HG03060 (cell line): ENCODE results near the gene SLC25A26.
"Not testable (repeated sequence)": the region's sequence is repeated elsewhere in the genome, so short reads cannot be mapped to it uniquely, and the experiment has no call there.

Source experiments
- ATAC-seq: cut with Tn5 transposase; IDR thresholded peaks from one replicate; pipeline ENCODE4 v1.9.1; 2021; ENCODE audit warnings: low read depth, moderate number of reproducible peaks; ENCODE audit not compliant: unreplicated experiment

SLC25A26 gene

DNA sequence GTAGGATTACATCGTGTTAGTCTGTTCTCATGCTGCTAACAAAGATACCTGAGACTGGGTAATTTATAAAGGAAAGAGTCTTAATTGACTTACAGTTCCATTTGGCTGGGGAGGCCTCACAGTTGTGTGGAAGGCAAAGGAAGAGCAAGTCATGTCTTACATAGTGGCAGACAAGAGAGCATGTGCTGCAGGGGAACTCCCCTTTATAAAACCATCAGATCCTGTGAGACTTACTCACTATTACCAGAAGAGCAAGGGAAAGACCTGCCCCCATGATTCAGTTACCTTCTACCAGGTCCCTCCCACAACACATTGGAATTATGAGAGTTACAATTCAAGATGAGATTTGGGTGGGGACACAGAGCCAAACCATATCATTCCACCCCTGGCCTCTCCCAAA lies 3.4 kb downstream of the SLC25A26 start:
- ATAC-seq: no peak

DNA sequence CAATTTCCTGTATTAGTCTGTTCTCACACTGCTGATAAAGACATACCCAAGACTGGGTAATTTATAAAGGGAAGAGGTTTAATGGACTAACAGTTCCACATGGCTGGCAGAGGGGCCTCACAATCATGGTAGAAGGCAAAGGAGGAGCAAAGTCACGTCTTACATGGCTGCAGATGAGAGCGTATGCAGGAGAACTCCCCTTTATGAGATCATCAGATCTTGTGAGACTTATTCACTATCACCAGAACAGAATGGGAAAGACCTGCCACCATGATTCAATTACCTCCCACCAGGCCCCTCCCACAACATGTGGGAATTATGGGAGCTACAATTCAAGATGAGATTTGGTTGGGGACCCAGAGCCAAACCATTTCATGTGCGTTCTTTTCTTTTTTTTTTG lies 5.3 kb downstream of the SLC25A26 start:
- not testable (repeated sequence) for ATAC-seq

DNA sequence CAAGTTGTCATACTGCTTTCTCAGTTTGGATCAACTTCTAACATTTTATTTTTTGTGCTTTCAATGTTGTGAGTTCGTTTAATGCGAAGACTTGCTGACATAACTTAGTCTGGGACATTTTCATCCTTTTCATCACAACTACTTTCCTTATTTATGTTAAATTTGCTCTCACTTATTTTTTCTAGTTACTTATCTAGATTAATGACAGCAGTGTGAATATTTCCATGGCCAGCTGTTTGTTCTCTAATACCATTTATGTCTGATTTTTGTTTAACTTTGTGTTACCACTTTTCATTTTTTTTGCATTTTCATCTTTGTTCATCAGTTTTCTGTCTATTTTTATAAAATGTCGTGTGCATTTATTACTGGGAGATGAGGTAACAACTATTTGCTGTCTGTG lies 6.2 kb downstream of the SLC25A26 start:
- ATAC-seq: no peak

DNA sequence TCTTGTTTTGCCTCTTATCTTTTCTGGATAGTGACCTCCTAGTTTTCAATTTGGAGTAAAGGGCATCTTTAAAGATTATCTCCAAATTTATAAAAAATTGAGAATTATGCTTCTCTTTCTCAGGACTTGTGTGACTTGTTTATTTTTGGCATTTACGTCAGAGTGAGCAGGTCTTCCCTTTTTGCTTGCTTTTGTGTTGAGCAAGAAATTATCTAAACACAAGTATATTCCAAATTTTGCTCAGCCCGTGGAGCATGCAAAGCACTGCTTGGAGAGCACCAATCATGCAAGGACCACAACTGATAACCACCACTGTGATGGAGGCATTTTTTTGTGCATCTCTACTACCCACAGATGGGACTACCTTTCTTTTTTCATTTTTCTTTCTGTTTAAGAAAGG lies 7.1 kb downstream of the SLC25A26 start:
- ATAC-seq: no peak

DNA sequence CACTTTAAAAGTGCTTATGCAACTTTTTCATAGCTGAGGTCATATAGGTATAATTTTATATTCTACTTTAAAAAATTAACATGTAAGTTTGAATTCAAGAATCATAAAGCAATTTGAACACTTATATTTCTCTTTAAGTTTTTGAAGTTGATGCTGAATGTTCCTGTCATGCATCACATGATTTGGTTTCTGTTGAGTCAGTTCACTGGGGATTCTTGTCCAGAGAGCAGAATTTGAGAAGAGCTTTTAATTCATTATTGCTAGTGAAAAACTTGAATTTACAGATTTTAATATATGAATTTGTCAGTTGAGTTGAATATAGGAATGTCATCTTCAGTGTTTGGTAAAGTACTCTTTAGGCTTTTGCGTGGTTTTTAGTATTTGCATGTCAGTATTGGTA lies 7.9 kb downstream of the SLC25A26 start:
- ATAC-seq: no peak

DNA sequence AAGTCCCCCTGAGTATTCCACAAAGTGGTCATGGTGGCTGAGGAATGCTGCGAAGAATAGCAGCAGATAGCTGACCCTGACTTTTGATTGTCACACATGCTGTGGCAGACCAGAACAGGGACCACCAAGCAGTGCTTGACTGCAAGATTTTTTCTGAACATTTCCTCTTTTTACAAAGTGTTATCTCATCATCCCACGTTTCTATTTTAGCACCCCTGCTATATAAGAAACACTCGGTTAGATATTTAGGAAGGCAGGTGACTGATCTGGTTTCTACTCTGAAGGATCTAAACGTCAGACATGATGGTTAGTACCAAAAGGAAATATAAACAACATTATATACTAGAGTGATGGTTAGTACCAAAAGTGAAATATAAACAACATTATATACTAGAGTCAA lies 9.1 kb downstream of the SLC25A26 start:
- no peak for ATAC-seq

DNA sequence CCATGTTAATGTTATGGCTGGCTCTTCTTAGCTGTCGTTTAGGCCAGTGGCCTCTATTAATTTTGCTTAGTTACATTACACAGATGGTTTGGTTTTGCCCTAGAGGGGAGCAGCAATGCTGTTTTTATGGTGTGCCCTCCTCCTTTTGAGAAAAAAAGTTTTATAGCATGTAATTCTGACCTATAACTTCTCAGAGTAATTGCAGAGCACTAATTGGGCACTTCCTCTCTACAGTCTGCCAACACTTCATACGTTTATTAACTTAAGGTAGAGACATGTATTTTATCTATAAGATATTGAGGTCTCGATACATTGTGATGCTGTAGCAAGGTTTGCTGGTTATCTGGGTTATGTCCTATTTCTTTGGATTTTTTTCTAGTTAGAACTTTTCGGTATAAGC lies 12.2 kb downstream of the SLC25A26 start:
- no peak for ATAC-seq

DNA sequence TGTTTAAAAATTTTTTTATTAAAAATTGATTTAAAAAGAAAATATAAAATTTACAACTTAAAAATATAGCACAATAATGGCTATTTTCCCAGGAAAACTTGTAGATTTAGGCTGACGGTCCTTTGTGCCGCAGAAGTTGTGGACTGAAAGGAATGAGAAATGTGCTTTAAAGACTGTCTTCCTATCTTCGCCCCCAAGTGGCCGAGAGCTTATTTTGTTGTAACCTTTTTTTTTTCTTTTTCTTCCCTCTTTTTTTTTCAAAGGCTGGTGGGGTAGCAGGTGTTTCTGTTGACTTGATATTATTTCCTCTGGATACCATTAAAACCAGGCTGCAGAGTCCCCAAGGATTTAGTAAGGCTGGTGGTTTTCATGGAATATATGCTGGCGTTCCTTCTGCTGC lies 15.5 kb downstream of the SLC25A26 start:
- ATAC-seq: no peak

DNA sequence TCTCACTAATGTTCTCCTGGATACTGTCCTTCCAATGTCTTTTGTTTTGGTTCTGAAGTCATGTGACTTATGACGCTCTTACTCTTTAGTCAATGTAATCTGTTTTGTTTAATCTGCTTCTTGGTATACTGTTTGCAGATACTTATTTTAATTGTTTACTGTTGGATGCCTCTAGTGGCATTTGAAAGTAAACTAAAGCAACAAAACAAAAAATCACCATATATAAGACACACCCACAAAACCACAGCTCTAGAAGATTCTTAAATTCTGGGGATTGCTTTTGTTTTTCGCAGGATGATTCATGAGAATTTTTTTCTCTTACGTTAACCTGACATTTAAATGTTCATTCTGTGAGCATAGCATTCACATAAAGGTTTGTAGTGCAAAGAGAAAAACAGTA lies 16.8 kb downstream of the SLC25A26 start:
- ATAC-seq: no peak

DNA sequence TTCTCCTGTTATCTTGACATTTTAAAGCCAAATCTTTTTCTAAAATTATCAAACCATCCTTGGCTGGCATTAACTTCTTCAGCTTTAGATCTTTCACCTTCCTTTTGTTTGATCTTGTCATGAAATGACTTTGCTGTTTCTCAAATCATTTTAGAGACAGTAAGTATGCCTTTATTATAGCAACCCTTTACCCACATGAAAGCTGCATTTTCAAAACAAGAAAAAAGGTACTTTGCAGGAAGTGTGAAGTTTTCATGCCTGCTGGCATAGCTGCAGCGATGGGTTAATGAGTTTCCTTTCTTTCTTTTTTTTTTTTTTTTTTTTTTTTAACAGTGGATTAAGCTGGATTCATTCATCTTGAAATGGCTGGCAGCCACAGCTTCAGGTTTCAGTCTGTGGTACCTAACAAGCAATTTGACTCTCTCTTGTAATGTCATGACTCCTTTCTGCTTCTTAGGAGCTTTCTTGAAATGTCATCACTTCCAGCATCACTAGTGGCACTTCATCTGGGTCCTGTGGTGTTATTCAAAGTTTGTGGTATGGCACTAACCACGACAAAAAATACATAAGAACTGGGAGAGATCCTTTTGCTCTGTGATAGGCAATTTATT lies 18.8 kb downstream of the SLC25A26 start:
- no peak for ATAC-seq

DNA sequence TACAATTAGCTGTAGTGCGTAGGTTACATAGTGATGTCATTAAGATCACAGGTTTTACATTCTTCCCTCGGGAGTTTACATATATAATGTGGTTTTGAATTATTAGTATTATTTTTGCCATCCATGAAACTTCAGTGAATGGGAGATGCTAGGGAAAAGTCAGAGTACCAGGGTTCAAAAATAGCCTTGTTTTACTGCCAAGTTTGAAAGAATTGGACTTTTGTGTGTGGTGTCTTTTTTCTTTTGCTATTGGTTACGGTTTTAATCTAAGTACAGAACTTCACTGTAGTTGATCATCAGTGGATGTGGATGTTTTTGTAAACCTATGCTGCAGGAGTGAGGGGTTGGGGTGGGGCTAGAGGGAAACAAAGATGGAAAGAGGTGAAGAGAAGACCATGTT lies 20.7 kb downstream of the SLC25A26 start:
- ATAC-seq: no peak

DNA sequence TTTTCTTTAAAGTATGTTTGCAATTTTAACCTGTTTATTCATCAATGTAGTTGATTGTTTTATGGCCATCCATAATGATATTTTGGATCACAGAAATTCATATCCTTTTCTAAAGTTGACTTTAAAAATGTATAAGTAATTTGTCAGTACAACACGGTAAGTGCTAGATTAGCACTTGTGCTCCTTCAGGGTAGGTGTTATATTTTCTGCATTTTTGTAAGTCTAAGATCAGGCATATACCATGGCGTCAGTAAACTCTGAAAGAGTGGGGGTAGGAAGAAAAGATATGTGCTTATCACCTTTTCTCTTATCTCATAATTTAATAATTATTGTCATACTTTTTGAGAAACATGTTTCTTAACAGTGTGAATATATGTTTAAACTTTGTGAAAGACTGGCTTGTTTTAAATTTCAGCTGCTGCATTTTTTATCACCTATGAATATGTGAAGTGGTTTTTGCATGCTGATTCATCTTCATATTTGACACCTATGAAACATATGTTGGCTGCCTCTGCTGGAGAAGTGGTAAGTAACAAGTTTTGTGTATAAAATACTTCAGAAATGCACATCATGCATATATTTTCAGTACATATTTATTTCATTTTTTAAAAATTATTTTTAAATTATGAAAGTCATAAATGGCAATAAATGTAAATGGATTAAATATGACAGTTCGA lies 22.1 kb downstream of the SLC25A26 start:
- no peak for ATAC-seq

DNA sequence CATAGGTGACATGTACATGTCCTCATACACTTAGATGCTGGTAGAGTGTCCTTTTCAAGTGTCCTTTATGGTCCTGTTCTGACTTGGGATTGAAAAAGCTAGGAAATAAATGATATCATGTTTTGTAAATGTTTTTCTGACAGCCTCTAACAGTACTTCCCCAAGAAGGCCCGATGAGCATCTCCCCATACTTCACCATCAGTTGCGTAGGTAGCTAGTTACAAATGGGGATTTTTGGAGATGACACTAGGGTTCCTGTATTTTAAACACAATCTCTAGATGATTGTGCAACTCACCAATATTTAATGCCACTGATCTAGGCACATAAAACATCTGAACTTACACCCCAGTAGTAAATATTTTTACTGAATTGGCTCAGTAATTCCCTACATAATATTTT lies 27.8 kb downstream of the SLC25A26 start:
- ATAC-seq: no peak

DNA sequence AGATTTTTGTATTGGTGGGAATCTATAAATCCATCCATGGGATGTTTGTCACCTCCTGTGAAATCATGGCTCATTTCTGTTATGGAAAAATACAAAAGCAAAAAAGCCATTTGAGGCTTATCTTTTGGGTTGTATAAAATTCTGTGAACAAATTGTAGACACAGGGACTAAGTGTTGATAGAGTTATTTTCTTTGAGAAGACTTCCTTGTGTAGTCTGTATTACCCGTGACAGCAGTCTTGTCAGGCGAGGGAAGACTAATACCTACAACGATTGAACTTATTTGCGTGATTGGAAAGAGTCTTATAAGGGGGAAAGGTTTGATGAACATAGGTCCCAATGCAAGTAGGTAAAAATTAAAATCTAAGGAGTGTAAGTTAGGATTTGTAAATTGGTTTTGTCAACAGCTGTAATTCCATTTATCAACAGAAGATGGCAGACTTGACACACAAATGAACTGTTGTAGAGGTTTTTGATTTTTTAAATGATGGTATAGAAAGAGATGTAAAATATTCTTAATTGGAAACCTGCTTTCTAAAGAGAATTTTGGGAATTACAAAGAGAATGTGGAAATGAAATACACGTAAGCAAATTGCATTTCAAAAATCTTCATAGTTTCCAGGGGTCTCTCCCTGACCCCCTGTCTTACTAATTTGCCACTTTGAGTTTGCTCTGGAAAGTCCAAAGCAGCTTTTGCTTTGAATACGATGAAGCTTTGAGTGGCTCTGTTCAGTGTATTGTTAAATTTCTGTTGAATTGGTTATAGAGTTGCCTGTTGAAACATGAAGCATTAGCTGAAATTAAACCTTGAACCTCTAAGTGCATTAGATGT lies 33.2 kb downstream of the SLC25A26 start:
- ATAC-seq: no peak

DNA sequence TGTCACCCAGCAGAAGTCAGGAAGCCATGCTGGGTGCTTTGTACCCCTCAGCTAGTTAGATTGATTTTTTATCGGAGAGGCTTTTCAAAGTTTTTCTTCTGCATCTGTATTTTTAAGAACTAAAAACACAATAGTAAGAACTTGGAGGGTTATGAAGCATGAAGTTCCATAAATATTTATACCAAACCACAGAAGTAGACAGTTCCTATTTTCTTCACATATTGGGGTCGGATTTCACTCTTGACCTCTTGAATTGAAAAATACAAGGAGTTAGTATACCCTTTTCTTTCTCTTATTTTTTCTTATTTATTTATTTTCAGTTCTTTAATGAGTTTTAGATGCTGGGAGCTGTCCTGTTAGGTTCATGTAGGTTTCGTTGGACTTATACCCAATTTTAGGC lies 35.1 kb downstream of the SLC25A26 start:
- no peak for ATAC-seq

DNA sequence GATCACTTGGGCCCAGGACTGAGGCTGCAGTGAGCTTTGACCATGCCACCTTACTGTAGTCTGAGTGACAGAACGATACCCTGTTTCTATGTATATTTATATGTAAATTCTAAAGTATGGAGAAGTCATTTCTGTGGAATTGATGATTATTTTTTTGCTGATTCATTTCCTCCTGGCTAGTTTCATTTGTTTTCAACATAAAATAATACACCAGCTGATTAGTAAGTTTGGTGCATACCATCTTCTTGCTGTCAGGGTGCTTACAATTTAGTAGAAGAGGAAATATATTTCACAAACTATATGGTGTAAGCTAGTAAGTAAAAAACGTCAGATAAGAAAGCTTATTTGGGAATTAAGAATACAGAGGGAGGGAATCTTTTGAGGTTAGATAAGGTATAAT lies 36.0 kb downstream of the SLC25A26 start:
- no peak for ATAC-seq

DNA sequence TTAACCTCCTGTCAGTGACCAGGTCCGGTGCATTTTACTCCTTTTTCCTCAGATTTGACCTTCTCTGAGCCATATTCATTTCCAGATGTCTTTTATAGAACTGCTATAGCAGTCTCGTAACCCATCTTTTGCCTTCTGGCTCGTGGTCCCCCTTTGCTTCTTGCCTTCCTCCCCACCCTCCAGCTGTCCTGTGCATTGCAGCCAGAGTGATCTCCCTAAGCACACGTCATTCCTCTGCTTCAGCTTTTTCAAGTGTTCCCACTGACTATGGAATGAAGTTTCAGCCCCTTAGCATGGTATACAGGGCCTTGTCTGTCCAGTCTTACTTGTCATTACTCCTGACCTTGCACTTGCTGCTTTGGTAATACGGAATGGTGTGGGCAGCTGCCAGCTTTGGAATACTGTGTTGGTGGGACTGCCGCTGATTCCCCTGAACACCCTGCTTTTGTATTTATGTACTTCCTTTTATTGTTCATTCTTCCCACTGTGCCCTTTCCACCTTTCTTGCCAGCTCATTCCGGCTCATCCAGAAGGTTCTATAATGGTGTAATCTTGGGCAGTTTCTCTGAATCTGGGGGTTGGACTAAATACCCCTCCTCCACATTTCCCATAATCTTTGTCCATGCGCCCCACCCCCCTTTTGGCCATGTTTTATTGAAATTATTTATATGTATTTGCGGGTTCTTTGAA lies 38.9 kb downstream of the SLC25A26 start:
- ATAC-seq: no peak

DNA sequence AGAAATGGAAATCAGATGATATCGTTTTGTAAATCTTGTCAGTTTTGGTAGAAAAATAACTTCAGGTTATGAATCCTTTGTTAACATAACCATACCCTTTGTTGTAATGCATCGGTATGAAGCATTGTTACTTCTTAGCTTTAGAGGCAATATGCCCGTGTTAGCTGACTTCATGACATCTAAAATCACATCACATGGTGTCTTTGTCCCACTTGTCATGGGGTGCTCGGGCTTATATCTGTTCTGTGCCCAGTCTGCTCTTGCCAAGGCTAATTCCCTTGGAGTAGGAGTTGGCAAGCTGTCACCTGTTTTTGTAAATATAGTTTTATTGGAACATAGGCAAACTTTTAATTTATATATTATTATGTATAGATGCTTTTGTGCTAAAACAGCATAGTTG lies 39.6 kb downstream of the SLC25A26 start:
- no peak for ATAC-seq

DNA sequence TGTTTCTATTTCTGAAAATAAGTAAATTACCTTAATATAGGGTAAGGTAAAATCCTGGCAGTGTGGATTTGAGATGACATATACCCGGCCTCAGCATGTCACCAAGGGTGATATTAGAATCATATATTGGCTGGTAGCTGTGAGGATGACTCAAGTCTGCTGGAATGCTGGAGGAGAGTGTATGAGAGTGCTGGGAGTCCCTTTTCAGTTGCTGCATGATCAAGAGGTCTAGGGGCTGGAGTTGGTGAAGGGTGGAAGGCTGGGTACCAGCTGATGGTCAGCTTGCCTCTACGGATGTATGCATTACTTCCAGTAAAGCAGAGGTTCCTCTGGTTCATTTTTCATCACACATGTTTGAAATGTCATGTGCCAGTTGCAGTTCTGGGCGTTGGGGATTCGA lies 40.6 kb downstream of the SLC25A26 start:
- ATAC-seq: no peak

DNA sequence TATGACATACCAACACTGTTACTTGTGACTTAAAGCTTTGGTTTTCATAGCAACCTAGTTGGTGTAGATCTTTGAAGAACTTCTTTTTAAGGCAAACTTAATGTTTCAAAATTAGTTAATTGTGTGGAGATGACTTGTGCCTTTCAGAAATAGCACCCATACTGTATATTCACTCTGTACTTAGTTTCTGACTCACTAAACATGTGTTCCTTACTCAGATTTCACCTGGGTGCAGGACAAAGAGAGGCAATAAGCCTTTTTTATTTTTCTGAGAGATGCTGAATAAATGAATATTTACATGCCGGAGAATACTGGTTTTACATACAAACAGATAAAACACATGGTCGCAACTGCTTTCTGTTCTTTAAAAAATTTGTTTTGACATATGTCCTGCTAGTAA lies 44.8 kb downstream of the SLC25A26 start:
- no peak for ATAC-seq

DNA sequence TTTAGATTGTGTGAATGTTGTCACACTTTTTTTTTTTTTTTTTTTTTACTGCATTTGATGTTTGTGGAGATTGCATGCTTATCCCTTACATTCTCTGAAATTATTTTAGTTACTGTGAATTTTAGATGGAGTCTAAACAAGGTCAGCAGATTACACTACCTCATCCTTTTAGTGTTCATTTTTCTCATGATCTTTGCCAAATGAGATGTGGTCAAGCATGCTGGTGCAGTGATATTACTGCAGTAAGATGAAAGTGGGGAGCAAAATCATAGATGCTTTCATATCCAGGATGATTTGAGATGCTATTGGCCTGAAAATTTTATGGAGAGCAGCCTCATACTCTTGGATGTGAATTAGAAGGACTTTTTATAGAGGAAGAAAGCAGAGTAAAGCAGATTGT lies 45.8 kb downstream of the SLC25A26 start:
- ATAC-seq: no peak
